ENCODE measurements around the gene GTSF1L.

DNA sequence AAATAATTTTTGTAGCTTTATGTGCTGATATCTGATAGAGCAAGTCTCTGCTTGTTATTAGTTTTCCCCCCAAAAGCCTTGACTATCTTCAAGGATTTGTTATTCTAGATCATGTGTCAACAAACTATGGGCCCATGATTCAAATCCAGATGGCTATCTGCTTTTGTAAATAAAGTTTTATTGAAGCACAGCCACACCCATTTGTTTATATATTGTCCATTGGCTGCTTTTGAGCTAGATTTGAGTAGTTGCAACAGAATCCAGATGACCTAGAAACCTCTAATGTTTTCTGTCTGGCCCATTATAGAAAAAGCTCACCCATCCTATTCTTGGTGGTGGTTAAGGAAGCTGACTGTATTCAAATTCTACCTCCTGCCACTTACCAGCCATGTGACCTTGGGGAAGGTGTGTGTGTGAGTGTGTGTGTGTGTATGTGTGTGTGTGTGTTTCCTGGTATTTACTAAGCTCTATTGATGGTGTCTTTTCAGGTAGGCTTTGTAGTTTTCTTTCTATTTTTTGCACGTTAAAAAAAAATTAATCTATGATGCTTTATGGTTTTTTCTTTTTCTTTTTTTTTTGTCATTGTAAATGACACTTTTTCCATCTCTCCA, 1.3 kb upstream of the GTSF1L start:
- TF ChIP-seq POLR2A (IDR thresholded peaks at IDR 0.05): no peak
- TF ChIP-seq, protein P1, sequence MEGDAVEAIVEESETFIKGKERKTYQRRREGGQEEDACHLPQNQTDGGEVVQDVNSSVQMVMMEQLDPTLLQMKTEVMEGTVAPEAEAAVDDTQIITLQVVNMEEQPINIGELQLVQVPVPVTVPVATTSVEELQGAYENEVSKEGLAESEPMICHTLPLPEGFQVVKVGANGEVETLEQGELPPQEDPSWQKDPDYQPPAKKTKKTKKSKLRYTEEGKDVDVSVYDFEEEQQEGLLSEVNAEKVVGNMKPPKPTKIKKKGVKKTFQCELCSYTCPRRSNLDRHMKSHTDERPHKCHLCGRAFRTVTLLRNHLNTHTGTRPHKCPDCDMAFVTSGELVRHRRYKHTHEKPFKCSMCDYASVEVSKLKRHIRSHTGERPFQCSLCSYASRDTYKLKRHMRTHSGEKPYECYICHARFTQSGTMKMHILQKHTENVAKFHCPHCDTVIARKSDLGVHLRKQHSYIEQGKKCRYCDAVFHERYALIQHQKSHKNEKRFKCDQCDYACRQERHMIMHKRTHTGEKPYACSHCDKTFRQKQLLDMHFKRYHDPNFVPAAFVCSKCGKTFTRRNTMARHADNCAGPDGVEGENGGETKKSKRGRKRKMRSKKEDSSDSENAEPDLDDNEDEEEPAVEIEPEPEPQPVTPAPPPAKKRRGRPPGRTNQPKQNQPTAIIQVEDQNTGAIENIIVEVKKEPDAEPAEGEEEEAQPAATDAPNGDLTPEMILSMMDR (IDR thresholded peaks at IDR 0.05): no peak
- no peak for TF ChIP-seq POLR2AphosphoS5 (IDR thresholded peaks at IDR 0.05)
- TF ChIP-seq EP300 (IDR thresholded peaks at IDR 0.05): no peak

Measured in upper lobe of left lung (tissue), 4 donors.